GM12801 (cell line): ENCODE measurements around the gene PPM1E.

Source experiments
- TF ChIP-seq, protein P1 (sequence below): IDR thresholded peaks from one replicate; pipeline ENCODE4 v1.5.1; 2011; ENCODE audit warnings: control low read depth; ENCODE audit not compliant: insufficient read length; ENCODE audit errors: extremely low read depth

PPM1E gene

DNA sequence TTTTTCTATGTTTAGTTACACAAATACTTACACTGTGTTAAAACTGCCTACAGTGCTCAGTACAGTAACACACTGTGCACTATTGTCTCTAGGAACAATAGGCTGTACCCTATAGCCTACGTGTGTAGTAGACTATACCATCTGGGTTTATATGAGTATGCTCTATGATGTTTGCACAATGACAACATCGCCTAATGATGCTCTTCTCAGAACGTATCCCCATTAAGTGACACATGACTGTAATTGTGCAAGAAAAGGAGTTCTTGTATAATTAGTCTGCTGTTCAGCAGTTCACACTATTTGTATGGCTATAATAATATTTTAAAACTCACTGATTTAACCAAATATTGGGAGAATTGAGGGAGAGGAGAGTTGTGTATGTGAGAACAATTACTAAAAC is 177.3 kb downstream of the PPM1E start:
- TF ChIP-seq, protein P1, sequence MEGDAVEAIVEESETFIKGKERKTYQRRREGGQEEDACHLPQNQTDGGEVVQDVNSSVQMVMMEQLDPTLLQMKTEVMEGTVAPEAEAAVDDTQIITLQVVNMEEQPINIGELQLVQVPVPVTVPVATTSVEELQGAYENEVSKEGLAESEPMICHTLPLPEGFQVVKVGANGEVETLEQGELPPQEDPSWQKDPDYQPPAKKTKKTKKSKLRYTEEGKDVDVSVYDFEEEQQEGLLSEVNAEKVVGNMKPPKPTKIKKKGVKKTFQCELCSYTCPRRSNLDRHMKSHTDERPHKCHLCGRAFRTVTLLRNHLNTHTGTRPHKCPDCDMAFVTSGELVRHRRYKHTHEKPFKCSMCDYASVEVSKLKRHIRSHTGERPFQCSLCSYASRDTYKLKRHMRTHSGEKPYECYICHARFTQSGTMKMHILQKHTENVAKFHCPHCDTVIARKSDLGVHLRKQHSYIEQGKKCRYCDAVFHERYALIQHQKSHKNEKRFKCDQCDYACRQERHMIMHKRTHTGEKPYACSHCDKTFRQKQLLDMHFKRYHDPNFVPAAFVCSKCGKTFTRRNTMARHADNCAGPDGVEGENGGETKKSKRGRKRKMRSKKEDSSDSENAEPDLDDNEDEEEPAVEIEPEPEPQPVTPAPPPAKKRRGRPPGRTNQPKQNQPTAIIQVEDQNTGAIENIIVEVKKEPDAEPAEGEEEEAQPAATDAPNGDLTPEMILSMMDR, result no peak

DNA sequence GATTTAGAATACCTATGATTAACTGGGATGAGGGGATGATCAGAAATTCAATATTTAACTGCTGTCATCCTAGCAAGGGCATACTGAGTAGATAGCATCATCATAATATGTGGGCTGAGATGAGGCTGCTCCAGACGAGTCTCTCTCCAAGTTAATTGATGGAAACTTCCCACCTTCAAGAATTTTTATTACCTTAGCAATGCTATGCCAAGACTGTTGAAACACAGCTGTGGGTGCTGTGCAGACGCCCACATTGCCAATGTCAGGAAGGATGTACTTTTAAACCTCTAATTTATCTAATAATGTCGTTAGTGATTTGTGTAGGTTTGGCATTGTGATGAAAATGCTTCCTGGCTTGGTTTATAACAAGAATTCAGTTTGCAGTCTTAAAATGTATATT is 180.6 kb downstream of the PPM1E start:
- TF ChIP-seq, protein P1, result no peak

DNA sequence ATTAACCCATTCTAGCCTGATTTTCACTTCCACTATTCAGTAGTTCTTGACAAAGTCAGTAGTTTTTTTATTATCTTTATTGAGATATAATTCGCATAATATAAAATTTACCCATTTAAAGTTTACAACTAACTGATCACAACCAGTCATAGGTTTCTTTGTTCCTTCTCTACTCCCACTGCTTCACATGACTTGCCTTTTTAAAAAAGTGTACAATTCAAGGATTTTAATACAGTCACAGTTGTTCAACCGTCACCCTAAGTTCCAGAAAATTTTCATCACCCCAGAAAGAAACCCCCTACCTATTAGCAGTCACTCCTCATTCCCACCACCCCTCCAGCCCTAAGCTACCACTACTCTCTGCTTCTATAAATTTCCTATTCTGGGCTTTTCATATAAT is 188.5 kb downstream of the PPM1E start:
- TF ChIP-seq, protein P1, result no peak

DNA sequence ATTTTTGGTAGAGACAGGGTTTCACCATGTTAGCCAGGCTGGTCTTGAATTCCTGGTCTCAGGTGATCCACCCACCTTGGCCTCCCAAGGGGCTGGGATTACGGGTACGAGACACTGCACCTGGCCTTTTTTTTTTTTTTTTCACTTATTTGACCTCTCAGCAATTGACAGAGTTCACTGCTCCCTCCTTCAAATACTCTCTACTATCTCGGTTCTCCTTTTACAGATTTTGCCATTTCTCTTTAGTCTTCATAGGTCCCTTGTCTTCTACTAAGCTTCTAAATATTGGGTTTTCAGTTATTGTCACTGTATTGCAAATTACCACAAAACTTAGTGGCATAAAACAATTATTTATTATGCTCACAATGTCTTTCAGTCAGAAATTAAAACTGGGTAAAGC is 191.8 kb downstream of the PPM1E start:
- TF ChIP-seq, protein P1, result no peak

DNA sequence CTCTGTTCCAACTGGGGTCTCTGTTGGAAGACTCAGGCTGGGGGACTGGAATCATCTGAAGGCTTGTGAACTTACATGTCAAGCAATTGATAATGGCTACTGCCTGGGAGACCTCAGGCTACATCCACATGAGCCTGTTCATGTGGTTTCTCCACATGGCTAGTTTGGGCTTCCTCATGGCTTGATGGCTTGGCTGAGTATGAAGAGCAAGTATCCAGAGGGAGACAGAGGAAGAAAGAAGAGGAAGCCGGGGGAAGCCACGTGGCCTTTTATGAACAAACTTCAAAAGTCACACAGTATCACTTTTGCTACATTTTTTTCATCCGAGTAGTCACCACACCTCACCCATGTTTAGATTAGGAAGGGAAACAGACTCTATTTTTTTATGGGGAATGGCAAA is 192.2 kb downstream of the PPM1E start:
- TF ChIP-seq, protein P1, result no peak

DNA sequence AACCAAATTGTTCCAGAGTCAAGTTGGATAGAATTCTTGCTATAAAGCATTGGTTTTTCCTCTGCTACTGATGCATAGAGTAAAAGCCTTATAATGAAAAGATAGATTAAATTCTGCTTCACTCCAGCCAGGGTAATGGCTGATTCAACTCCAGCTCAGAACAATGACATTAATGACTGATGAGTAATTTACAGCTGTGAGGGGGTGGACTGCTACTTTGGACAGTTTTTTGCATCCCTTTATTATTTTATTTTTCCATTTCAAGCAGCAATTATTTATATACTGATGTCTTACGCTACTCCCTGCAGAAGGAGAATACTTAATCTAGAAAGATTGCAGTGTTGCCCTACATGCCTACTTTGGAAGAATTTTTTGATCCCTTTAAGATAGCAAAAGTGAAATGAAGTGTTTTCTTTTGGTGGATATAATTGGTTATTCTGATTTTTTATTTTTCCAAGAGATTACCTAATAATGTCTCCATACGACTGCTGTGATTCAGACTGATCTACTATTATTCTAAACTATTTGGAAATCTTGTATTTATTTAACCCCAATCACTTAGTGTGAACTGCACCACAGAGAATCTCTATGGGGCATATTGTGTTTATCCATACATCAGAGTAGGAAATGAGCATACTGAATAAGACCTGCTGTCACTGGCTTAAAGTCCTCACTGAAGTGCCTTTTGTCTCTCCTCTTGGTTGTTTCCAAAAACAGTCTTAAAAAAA is 201.5 kb downstream of the PPM1E start:
- TF ChIP-seq, protein P1, result no peak

DNA sequence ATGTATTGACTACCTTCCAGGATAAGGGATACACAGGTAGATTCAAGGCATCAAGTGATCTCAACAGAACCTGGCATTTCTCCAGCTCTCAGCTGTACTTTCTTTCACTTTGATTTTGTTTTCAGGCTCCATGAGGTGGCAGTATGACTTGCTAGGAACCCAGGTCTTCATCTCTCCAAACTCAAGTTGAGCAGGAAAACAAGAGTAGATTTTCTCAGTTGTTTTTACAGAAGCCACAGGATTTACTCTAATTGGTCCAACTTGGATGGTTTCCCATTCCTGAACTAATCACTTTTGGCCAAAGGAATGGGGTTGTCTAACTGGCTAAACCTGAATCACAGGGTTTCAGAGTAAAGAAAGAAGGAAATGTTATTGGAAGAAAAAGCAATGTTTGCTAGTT is 204.4 kb downstream of the PPM1E start:
- TF ChIP-seq, protein P1, result no peak
